Measurements from ENCODE around the gene AP1M2.
"Not testable (repeated sequence)": the region's sequence is repeated elsewhere in the genome, so short reads cannot be mapped to it uniquely, and the experiment has no call there.

Gene AP1M2

DNA sequence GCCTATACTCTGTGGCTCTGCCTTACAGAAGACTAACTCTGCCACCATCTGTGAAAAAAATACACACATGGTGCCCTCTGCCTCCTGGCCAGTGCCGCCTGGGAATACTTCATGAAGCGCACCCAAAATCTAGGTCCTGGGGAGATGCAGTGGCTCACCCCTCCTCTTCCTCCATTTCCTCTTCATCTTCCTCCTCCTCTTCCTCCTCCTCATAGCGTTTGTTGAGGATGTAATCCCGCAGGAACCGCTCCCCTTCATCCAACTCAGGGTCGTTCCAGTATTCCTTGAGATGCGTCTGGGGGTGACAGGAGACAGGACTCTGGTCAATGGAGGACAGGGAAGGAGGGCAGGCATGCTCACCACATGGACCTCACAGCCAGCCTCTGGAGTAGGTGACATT lies 27.0 kb downstream of the AP1M2 start:
- DNase-seq: no peak

DNA sequence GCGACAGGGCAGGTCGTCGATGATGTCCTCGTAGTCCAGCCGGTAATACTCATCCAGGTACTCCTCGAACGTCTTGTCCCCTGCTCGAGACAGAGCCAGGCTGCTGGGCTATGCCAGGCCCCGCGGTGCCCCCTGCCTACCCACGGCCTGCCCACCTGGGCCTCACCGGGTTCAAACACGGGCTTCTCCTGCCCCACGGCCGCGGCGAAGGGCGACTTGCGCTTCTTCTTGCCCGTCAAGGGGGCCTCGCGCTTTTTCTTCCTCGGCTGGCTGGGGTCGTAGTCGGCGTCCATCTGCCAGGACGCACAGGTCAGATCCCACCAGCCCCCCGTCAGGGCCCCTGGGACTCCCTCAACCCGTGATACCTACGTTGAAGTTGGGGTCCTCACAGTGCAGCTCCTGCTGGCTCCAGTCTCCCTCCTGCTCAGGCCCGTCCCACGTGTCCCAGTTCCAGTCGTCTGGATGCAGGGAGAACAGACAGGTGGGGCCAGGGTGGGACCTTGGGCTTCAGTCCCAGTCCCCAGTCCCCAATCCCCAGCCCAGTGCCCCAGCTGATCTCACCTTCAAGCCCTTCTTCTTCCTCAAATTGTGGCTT lies 29.4 kb downstream of the AP1M2 start:
- no peak for DNase-seq

DNA sequence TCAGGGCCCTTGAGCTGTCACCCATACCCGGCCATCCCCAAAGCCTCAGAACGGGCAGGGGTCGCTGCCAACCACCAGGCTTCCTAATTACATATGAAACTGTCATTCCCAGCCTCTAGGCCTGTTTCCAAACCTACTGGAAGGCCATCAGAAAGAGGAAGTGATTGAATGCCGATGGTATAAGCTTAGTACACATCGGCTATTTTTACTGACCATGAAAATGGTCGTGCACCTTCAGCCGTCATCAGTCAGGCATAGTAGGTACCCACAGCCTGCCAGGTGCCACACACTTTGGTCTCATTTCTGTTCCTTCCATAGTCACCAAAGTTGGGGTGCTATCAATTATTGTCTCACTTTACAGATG lies 31.5 kb downstream of the AP1M2 start:
- no peak for DNase-seq

DNA sequence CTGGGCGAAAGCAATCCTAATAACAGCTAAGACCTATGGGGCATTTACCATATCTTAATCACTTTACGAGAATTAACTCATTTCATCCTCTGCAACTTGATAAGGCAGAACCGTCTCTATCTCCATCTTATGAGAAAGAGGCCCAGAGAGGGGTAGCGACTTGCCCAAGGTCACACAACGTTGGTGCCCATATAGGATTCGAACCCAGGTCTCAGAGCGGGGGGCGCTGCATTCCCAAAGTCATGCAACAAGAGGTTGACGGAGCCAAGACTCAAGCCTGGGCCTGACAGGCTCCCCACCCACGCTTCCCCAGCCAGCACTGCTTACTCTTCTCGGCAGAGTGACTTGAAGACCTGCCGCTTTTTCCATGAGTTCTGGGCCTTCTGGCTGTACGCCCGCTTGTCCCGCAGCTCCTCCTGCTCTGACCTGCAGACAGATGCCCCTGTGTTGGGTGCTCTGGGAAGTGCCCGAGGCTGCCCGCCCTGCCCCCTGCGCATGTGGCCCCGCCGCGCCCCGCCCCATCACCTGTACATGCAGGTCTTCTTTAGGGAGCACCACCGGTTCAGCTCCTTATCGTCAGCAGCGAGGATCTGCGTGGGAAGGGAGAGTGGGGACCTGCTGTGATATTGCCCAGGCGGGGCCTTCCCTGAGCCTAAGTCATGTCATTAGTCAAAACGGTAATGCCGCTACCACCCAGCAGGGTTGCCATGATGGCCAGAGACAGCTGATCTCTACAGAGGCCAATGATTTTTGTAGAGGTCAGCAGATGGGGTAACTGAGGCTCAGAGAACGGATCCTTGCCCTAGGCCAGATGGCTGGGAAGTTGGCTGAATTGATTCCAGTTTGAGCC lies 32.1 kb downstream of the AP1M2 start:
- DNase-seq: no peak

DNA sequence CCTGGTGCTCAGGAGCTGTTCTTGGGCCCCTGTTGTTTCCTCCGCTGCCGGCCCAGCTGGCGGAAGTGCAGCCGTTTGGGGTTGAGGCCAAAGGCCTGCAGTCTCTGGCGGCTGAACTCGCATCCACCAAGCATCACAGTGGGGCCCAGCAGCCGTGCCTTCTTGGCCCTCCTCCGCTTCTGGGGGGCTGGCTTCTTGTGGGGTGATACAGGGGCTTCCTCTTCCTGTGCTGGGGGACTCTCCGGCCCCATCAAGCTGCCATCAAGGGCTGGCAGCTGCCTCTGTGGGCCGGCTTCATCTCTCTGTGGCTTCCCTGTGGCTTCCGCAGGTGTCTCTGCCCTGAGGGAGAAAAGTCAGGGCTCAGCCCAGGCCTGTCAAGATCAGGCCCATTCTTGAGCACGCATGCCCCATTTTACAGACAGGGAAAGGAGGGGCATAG lies 33.1 kb downstream of the AP1M2 start:
- DNase-seq: no peak

DNA sequence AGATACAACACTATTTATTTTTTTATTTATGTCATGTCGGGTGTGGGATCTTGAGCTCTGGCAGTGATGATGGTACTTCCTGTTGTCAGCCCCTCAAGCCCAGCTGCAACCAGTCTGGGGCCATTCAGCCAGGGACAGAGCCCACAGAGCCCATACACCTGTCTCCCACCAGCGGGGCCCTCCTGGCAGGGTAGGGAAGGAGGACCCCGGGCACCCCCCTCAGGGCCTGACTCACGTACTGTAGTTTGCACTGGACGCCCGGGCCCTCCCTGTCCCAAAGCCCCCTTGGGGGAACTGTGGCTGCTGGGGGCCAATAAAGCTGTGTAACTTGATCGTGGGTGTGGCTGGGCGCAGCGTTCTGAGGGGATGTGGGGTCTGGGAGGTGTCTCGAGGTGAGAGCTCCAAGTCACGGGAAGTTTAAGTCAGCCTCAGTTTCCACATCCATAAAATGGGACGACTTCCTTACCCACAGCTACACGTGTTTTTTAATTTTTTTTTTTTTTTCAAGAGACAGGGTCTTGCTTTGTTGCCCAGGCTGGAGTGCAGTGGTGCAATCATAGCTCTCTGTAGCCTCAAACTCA lies 33.9 kb downstream of the AP1M2 start:
- DNase-seq: no peak

DNA sequence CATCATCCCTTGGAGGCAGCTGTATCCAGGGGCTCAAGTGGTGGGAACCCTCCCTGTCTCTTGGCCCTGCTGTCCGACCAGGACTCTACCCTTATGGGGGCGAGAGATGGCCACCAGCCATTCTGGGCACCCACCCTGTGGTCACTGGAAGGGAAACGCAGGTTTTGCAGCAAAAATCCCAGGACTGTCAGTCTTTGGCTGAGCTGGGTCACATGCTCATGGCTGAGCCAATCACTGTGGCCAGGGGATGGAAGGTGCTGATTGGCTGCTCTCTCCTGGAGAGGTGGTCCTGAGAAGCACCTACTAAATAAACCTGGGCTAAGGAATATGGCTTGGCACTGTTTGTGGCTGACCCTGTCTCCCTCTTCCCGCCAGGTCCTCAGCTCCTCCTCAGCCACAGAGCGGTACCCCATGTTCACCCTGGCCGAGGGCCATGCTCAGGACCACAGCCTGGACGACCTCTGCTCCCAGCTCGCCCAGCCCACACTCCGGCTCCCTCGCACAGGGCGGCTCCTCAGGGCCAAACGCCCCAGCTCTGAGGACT lies 34.5 kb downstream of the AP1M2 start:
- no peak for DNase-seq

DNA sequence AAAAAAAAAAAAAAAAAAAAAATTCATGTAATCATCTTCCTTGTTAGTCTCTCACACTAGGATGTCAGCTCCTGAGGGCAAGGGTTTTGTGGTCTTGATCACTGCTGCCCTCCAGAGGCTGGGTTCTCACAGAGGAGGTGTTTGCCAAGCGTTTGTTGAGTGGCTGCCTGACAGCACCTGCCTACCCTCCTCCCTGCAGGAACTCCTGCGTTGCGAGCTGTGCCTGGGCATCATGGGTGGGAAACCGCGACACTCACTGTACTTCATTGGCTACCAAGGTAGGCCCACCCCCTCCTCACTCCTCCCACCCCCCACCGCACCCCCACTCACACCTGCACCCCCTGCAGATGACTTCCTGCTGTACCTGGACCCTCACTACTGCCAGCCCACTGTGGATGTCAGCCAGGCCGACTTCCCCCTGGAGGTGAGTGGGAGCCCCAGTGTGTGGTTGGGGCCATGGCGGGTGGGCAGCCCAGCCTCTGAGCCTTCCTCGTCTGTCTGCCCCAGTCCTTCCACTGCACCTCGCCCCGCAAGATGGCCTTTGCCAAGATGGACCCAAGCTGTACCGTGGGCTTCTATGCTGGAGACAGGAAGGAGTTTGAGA lies 35.3 kb downstream of the AP1M2 start:
- no peak for DNase-seq

DNA sequence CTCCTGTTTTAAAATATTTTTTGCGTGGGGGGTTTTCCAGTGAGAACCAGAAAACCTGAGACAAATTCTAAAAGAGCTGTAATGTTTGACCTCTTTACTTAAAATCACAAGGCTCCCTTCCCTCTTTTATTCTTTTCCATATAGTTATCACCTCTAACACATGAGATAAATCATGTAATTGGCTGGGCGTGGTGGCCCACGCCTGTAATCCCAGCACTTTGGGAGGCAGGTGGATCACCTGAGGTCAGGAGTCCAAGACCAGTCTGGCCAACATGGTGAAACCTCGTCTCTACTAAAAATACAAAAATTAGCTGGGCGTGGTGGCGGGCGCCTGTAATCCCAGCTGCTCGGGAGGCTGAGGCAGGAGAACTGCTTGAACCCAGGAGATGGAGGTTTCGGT lies 36.1 kb downstream of the AP1M2 start:
- not testable (repeated sequence) for DNase-seq

DNA sequence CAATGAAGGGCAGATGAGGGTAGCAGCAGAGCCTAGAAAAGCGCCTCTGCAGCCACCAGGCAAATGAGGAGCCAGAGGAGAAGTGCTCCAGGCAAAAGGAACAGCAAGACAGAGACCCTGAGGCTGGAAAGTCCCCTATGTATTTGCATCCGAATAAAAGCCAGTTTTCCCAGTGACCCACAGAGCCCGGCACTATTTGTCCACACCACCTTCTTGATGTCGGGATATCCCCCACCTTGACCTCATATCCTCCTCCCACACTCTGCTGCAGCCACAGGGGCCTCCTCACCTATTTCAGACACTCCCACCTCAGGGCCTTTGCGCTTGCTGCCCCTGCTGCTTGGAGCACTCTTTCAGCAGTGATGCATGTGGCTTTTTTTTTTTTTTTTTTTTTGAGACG lies 36.8 kb downstream of the AP1M2 start:
- no peak for DNase-seq

DNA sequence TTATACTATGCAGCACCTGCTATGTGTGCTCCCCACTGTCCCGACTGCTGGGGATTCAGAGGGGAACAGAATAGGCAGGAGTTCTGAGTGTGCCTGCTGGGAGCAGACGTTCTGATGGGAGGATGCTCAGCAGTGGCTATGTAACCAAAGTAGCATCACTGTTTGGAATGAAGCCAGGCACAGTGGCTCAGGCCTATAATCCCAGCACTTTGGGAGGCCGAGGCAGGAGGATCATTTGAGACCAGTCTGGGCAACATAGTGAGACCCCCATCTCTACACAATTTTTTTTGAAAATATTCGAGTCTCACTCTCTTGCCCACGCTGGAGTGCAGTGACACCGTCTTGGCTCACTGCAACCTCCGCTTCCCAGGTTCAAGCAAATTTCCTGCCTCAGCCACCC lies 37.4 kb downstream of the AP1M2 start:
- no peak for DNase-seq

DNA sequence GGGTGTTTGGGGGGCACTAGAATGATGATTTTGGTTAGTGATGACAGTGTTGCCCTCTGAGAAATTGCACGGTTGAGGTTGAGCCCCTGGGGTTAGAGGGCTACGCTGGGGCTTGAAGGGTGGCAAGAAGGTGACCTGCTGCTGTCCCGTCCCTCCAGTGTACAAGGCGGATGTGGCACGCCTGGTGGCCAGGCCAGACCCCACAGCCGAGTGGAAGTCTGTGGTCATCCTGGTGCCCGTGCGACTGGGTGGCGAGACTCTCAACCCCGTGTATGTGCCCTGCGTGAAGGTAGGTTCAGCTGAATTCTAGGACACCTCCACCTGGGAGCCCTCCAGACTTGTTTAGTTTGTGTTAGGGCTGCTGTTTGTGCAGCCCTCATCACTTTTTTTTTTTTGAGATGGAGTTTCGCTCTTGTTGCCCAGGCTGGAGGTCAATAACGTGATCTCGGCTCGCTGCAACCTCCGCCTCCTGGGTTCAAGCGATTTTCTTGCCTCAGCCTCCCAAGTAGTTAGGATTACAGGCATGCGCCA lies 38.3 kb downstream of the AP1M2 start:
- no peak for DNase-seq

DNA sequence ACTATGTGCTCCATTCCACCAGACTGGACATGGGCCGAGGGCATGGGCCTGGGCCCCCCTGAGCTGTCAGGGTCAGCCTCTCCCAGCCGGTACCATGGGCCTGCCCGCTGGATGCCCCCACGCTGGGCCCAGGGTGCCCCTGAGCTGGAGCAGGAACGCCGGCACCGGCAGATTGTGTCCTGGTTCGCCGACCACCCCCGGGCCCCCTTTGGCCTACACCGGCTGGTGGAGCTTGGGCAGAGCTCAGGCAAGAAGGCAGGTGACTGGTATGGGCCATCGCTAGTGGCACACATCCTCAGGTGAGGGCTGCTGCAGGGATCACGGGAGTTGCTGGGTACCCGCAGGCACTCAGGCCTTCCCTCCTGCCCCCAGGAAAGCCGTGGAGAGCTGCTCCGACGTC lies 40.3 kb downstream of the AP1M2 start:
- DNase-seq: no peak

DNA sequence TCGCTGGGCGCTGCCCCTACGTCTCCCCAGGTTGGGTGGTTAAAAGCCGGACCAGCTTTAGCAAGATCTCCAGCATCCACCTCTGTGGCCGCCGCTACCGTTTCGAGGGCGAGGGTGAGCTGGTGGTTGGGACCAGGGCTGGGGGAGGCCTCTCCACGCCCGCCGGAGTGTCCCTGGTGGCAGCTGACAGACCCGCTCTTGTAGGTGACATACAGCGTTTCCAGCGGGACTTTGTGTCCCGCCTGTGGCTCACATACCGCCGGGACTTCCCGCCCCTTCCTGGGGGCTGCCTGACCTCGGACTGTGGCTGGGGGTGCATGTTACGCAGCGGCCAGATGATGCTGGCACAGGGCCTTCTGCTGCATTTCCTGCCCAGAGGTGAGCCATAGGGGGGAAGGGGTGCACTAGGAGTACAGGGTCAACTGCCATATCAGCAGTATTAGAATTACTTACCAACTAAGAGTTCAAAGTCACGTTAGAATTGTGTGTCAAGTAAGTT lies 42.3 kb downstream of the AP1M2 start:
- DNase-seq: no peak

DNA sequence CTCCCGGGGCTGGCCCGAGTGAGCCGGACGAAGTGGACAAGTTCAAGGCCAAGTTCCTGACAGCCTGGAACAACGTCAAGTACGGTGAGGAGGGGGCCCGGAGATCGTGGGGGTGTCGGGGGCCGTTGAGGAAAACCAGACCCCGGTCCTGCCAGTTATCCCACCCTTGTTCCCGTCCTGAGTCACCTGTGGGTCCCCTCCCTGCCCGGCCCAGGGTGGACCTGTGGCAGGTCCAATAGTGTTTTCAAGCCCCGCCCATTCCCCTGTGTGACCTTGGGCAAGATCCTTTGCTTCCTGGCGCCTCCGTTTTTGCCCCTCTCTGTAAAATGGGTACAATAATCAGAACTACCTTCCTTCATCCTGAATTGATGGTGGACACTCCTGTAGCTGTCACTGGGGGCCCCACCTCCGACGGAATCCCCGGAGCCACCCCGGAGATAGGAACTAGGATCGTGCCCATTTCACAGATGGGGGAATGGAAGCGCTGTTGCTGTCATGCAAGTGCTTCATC lies 42.8 kb downstream of the AP1M2 start:
- no peak for DNase-seq

DNA sequence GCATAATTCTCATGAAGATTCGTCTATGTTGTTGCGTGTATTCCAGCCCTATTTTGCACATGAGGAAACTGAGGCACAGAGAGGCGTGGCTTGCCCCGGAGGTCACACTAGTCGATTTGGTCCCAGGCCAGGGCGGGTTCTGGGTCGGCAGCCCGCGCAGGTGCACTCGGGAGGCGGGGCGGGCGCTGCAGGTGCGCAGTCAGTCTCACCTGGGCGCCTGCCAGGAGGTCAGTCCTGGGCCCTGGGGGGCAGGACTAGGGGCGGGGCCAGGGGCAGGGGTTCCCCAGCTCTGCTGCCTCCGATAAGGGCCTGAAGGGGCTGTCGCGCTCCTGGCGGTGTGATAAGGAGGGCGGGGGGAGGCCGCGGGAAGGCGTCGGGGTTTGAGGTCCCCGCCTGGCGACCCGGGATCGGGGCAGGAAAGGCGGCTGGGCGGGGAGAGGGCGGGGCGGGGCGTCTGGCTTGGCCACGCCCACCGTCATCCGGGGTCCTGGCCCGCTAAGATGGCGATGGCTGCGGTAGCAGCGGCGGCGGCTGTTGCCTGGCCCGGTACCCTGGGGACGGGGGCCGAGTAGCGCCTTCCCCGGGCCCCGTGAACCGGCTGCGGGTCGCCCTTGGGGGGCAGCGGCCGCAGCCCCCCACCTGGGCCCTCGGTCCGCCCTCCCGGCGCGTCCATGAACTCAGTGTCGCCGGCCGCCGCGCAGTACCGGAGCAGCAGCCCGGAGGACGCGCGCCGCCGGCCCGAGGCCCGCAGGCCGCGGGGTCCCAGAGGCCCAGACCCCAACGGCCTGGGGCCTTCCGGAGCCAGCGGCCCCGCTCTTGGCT lies 43.5 kb downstream of the AP1M2 start, which contains the start of gene ATG4D:
ATG4D (plus strand) TSS at position 485 of the 822 bp plus-strand sequence; CDS start at position 672, 187 bp downstream.
- DNase-seq: peak; percentile 55

DNA sequence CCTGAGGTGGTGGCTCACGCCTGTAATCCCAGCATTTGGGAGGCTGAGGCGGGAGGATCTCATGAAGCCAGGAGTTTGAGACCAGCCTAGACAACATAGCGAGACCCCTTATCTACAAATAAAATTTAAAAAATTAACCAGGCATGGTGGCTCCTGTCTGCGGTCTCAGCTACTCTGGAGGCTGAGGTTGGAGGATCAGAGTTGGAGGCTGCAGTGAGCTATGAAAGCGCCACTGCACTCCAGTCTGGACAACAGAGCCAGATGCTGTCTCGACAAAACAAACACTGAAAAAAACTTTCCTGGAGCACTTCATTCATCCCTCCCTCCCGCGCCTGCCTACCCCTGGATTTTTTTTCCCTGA lies 44.1 kb downstream of the AP1M2 start:
- DNase-seq: no peak

DNA sequence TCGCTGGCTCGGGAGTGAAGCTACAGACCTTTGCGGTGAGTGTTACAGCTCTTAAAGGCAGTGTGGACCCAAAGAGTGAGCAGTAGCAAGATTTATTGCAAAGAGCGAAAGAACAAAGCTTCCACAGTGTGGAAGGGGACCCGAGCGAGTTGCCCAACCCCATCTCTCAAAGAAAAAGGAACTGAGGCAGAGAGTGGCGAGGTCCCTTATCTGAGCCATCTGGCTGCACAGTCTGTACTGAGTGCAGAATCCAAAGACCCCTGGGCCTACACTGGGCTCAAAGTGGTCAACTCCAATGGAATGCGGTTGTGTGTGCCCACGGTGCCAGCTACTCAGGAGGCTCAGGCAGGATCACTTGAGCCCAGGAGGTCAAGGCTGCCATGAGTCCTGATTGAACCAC lies 48.1 kb downstream of the AP1M2 start:
- not testable (repeated sequence) for DNase-seq

DNA sequence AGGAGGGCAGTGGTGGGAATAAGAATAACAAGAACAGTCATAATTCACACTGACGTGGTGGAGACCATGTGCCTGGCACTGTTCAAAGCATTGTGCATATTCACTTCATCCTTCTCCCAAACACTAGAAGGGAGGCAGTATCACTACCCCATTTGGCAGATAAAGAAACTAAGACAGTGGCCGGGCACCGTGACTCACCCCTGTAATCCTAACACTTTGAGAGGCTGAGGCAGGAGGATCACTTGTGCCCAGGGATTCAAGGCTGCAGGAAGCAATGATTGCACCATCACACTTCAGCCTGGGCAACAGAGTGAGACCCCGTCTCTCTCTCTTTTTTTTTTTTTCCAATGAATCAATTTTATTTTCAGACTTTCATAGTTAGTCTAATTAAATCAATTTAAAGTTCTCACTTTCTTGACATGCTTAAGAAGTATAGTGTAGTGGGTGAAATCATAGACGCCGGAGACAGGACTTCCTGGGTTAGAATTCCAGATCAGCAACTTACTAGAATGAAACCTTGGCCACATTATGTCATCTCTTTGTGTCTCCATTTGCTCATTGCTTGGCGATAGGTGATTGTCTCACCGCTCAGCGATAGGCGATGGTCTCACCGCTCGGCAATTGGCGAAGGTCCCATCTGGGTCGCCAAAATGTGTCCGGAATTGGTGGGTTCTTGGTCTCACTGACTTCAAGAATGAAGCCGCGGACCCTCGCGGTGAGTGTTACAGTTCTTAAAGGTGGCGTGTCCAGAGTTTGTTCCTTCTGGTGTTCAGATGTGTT lies 48.7 kb downstream of the AP1M2 start:
- DNase-seq: no peak

DNA sequence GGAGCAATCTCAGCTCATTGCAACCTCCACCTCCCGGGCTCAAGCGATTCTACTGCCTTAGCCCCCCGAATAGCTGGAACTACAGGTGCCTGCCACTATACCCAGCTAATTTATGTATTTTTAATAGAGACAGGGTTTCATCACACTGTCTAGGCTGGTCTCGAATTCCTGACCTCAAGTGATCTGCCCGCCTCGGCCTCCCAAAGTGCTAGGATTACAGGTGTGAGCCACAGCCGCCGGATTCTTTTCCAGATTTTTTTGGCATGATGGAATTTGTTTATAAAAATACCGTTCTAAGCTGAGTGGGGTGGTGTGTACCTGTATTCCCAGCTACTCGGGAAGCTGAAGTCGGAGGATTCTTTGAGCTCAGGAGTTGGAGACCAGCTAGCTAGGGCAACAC lies 49.4 kb downstream of the AP1M2 start:
- no peak for DNase-seq

DNA sequence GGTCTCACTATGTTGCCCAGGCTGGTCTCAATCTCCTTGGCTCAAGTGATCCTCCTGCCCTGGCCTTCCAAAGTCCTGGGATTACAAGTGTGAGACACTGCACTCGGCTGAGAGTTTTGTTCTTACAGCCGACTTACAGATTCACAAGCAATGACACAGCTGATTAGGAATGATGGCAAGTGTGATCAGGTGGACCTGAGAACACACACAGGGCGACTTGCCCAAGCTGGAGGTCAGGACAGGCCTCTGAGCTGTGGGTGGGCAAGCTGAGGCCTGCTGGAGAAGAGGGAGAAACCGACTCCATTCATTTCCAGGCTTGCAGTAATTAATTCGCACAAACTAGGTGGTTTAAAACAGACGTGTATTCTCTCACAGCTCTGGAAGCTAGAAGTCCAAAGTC lies 51.5 kb downstream of the AP1M2 start:
- DNase-seq: no peak

All from amniotic stem cell (primary cell).